Neural cell (in vitro differentiated cells): ENCODE results near the gene ZNF148. TPM values are rescaled to one million over a fixed set of nuclear protein-coding genes. Genes with fewer than 3 reads are reported as not detected.

Source experiments
- H2AFZ ChIP-seq: fragments of 200-600, 300-800 bp; sonication (generic), shearing (Covaris generic); 2 replicates; pipeline ENCODE4 v1.6.0; 2014; ENCODE audit warnings: low read depth, mild to moderate bottlenecking, antibody characterized with exemption, low read length, moderate library complexity
- H3F3A ChIP-seq: fragments of 200-600 bp; shearing (Covaris generic); 2 replicates; pipeline ENCODE4 v1.6.1; 2016; ENCODE audit warnings: mild to moderate bottlenecking, moderate library complexity, mixed read lengths, antibody characterized with exemption, low read length; ENCODE audit not compliant: insufficient read depth, poor library complexity, severe bottlenecking
- H3K27ac ChIP-seq: fragments of 200-600, 300-800 bp; sonication (generic), shearing (Covaris generic); 2 replicates; pipeline ENCODE4 v1.5.1; 2014; ENCODE audit warnings: mild to moderate bottlenecking, low read length, moderate library complexity
- H3K27me3 ChIP-seq: fragments of 300-800, 200-600 bp; sonication (generic), shearing (Covaris generic); 2 replicates; pipeline ENCODE4 v1.6.0; 2014; ENCODE audit warnings: mild to moderate bottlenecking, low read depth, low read length, moderate library complexity; ENCODE audit not compliant: insufficient read depth
- H3K36me3 ChIP-seq: fragments of 300-800, 200-600 bp; sonication (generic), shearing (Covaris generic); 2 replicates; pipeline ENCODE4 v1.5.1; 2014; ENCODE audit warnings: mild to moderate bottlenecking, antibody characterized with exemption, low read length, moderate library complexity; ENCODE audit not compliant: insufficient read depth
- H3K4me2 ChIP-seq: fragments of 300-800, 200-600 bp; sonication (generic), shearing (Covaris generic); 2 replicates; pipeline ENCODE4 v1.6.0; 2014; ENCODE audit warnings: mild to moderate bottlenecking, low read length
- H3K4me3 ChIP-seq: fragments of 300-800, 200-600 bp; sonication (generic), shearing (Covaris generic); 2 replicates; pipeline ENCODE4 v1.5.1; 2014; ENCODE audit warnings: mild to moderate bottlenecking, low read length, moderate library complexity
- H3K79me2 ChIP-seq: fragments of 200-600 bp; shearing (Covaris generic); replicated peaks from 2 replicates; pipeline ENCODE4 v1.6.0; 2014; ENCODE audit warnings: mild to moderate bottlenecking, low read length, moderate library complexity; ENCODE audit not compliant: insufficient read depth
- H3K9ac ChIP-seq: fragments of 300-800, 200-600 bp; sonication (generic), shearing (Covaris generic); 2 replicates; pipeline ENCODE4 v1.6.1; 2016; ENCODE audit warnings: mild to moderate bottlenecking, low read length, mixed read lengths
- H3K9me2 ChIP-seq: fragments of 200-600 bp; shearing (Covaris generic); 2 replicates; pipeline ENCODE4 v1.6.1; 2016; ENCODE audit warnings: mild to moderate bottlenecking, low read length, mixed read lengths; ENCODE audit not compliant: insufficient read depth
- H3K9me3 ChIP-seq: fragments of 200-600, 300-800 bp; sonication (generic), shearing (Covaris generic); 2 replicates; pipeline ENCODE4 v1.6.1; 2016; ENCODE audit warnings: mild to moderate bottlenecking, mixed run types, low read length, moderate library complexity, mixed read lengths
- H4K20me1 ChIP-seq: fragments of 200-600 bp; shearing (Covaris generic); 2 replicates; pipeline ENCODE4 v1.6.1; 2016; ENCODE audit warnings: mild to moderate bottlenecking, mixed run types; ENCODE audit not compliant: insufficient read depth
- CTCF ChIP-seq: fragments of 450-650 bp; IDR thresholded peaks from 2 replicates; pipeline ENCODE4 v1.5.1; 2014; ENCODE audit warnings: antibody characterized with exemption, mild to moderate bottlenecking, moderate library complexity; ENCODE audit not compliant: poor library complexity, severe bottlenecking
- EP300 ChIP-seq: fragments of 450-650 bp; conservative IDR thresholded peaks from 2 replicates; pipeline ENCODE4 v1.6.1; 2014; ENCODE audit warnings: antibody characterized with exemption, mild to moderate bottlenecking, moderate library complexity; ENCODE audit not compliant: poor library complexity, severe bottlenecking
- EZH2 ChIP-seq: fragments of 200-600, 300-800 bp; shearing (Covaris generic), sonication (generic); IDR thresholded peaks from 2 replicates; pipeline ENCODE4 v1.6.1; 2014; ENCODE audit warnings: antibody characterized with exemption, low read length, borderline replicate concordance, mild to moderate bottlenecking; ENCODE audit not compliant: insufficient read depth, poor library complexity, severe bottlenecking
- MXI1 ChIP-seq: fragments of 450-650 bp; conservative IDR thresholded peaks from 2 replicates; pipeline ENCODE4 v1.6.1; 2014; ENCODE audit warnings: antibody characterized with exemption, mild to moderate bottlenecking; ENCODE audit not compliant: poor library complexity, severe bottlenecking
- POLR2AphosphoS5 ChIP-seq: IDR thresholded peaks from 2 replicates; pipeline ENCODE4 v1.6.1; 2012
- RAD21 ChIP-seq: fragments of 450-650 bp; conservative IDR thresholded peaks from 2 replicates; pipeline ENCODE4 v1.6.1; 2014; ENCODE audit warnings: antibody characterized with exemption, mild to moderate bottlenecking, moderate library complexity
- REST ChIP-seq: IDR thresholded peaks from 2 replicates; pipeline ENCODE4 v1.6.1; 2012; ENCODE audit warnings: borderline replicate concordance
- SMC3 ChIP-seq: fragments of 450-650 bp; conservative IDR thresholded peaks from 2 replicates; pipeline ENCODE4 v1.6.1; 2014; ENCODE audit warnings: antibody characterized with exemption, mild to moderate bottlenecking, moderate library complexity; ENCODE audit not compliant: poor library complexity
- TAF1 ChIP-seq: IDR thresholded peaks from 2 replicates; pipeline ENCODE4 v1.6.1; 2012; ENCODE audit warnings: low read depth
- polyA plus RNA-seq: library from polyadenylated mRNA; depleted of rRNA; stranded (reverse); fragments of >200 nt; gene quantifications from 2 replicates; pipeline ENCODE4 v1.2.3, GENCODE V29; 2014

Gene ZNF148
- polyA plus RNA-seq, 1 donor from 2014 or later = 16.9 TPM

GRCh38 chr3:125220727-125221429, 154.2 kb downstream of the ZNF148 start:
- no peak overlapping the region for H2AFZ ChIP-seq

GRCh38 chr3:125220183-125220582, 154.9 kb downstream of the ZNF148 start:
- no peaks in the 10 kb centered on the region for H3K9me2 ChIP-seq
- H3F3A ChIP-seq = no peaks in the 10 kb centered on the region
- H3K27me3 ChIP-seq = no peaks in the 10 kb centered on the region
- no peak overlapping the region for H3K27ac ChIP-seq
- no peaks in the 10 kb centered on the region for H4K20me1 ChIP-seq
- no peak for TF ChIP-seq REST
- no peak for TF ChIP-seq CTCF
- no peak for TF ChIP-seq SMC3
- no peak for TF ChIP-seq EP300
- TF ChIP-seq TAF1 = no peak
- TF ChIP-seq MXI1 = no peak
- no peak for TF ChIP-seq POLR2AphosphoS5
- TF ChIP-seq RAD21 = no peak
- no peak for TF ChIP-seq EZH2
- H3K4me3 ChIP-seq = no peak overlapping the region
- no peaks in the 10 kb centered on the region for H3K36me3 ChIP-seq
- no peak overlapping the region for H3K4me2 ChIP-seq
- no peaks in the 10 kb centered on the region for H3K9me3 ChIP-seq
- H3K79me2 ChIP-seq = no peaks in the 10 kb centered on the region
- H2AFZ ChIP-seq = no peak overlapping the region
- no peak overlapping the region for H3K9ac ChIP-seq

More at GRCh38 chr3:125220727-125221429, 154.2 kb downstream of the ZNF148 start:
- Histone ChIP-seq H3K79me2 (no peaks in the 10 kb centered on the region), H3K27me3 (no peaks in the 10 kb centered on the region), H3K27ac (no peak overlapping the region), H3K9ac (no peak overlapping the region), H3K9me2 (no peaks in the 10 kb centered on the region), H3K36me3 (no peaks in the 10 kb centered on the region), H4K20me1 (no peaks in the 10 kb centered on the region), H3F3A (no peaks in the 10 kb centered on the region), H3K4me2 (no peak overlapping the region), H3K9me3 (no peaks in the 10 kb centered on the region), H3K4me3 (no peak overlapping the region)
- TF ChIP-seq SMC3 (no peak), MXI1 (no peak), EZH2 (no peak)
